Globus pallidus (tissue), 1 donor: ENCODE measurements around the gene CRYBG2.
"Not testable (repeated sequence)": the region's sequence is repeated elsewhere in the genome, so short reads cannot be mapped to it uniquely, and the experiment has no call there.

Experiments
- DNase-seq: peaks from one replicate; pipeline ENCODE4 v3.0.0-alpha.2; 2015; ENCODE audit warnings: low spot score

The CRYBG2 gene

DNA sequence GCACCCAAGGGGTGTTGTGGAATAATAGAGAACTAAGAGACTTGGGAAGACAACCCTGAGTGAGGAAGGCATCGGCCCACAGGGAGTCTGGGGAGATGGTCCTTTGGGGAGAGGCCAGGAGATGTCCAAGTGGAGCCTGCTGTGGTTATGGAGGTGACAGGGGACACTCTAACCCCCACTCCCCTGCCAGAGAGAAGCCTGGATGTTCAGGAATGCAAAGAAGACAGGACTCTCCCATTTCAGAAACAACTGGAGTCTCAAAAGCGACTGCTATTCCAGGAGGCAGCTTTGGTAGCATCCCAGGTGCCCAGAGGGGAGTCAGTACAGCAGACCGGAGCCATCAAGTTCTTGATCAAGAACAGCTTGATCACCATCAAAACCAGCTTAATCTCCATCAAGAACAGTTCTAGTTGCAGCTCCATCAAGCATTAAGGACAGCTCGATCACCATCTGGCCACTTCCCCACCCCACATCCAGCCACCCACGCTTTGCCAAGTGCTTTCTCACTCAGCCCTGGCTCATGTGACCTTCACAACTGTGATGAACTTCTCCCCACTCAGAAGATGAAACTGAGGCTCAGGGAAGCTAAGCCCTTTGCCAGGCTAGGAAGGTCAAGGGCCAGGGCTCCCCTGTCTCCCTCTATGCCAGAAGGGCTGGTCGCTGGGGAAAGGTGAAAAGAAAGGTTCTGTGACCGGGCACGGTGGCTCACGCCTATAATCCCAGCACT, 35.4 kb downstream of the CRYBG2 start:
- peak; percentile 24 for DNase-seq

DNA sequence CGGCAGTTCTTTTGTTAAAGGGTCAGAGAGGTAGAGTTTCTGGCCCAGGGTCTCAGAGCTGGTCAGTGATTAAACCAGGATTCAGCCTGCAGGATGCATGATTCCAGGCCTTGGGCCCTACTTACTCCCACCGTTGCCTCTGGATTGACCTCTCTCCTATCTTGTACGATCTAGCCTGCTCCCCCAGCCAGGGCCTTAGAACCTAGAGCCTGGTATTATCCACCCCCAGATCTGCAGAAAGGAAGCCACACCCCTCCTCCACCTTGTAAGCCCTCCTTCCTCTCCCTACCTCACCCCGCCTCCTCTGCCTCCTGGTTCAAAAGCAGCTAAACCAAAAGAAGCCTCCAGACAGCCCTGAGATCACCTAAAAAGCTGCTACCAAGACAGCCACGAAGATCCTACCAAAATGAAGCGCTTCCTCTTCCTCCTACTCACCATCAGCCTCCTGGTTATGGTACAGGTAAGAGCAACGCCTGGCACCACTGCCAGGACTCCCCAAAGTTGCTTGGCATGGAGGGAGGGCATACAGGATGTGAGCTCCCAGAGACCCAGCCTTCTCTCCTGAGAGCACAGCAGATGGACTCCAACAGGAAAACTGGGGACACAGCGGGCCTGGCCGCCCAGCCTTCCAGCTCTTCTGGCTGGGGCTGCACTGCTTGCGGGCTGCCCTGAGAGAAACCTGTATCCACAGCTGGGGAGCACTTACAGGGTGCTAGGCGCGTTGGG, 36.2 kb downstream of the CRYBG2 start, which contains the start of gene CD52:
TSS of gene CD52 (plus strand) at position 347 of the 726 bp plus-strand sequence. CDS start at position 407, 60 bp downstream.
- DNase-seq, result no peak

DNA sequence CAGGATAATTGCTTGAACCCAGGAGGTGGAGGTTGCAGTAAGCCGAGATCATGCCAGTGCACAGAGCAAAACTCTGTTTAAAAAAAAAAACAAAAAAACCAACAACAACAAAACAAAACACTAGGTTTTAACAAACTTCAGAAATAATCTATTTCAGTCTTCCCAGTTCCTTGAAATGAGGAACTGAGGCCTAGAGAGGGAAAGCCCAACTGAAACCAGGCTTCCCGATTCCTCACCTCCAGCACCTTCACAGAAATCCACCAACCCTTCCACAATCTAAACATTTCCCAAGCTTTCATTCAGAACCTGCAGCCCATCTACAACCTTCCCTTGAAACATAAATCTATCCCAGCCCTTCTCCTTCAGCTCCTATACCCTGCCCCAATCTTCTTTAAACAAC, 36.8 kb downstream of the CRYBG2 start:
- DNase-seq, result no peak

DNA sequence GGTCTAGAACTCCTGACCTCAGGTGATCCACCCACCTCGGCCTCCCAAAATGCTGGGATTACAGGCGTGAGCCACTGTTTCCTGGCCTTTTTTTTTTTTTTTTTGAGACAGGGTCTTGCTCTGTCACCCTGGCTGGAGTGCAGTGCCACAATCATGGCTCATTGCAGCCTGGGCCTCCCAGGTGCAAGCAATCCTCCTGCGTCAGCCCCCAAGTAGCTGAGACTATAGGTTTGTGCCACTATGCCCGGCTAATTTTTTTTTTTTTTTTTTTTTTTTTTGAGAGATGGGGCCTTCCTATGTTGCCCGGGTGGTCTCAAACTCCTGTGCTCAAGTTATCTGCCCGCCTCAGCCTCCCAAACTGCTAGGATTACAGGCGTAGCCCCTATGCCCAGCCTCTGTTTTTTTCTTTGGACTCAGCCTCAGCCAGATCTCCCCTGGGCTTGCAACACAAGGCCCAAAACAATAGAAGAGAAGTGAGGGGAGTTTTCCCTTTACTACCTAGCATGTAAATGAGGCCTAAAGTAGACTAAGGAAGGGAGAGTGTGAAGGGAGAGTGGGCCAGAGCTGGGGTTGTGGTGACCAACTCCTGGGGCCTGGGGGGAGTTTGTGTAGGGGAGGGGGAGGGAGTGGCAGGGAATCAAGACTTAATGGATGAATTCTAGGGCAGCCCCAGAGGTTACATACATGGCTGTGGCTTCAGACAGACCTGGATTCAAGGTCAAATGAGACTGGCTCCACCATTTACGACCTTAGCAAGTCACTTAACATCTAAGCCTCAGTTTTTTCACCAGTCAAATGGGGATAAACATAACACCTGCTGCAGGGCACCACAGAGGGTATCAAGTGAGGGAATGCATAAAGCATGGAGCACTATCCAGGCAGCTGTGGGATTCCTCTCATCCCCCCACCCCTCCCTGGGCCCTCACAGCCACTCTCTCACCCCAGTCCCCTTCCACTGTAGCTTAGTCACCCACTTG, 37.8 kb downstream of the CRYBG2 start:
- DNase-seq, result no peak

DNA sequence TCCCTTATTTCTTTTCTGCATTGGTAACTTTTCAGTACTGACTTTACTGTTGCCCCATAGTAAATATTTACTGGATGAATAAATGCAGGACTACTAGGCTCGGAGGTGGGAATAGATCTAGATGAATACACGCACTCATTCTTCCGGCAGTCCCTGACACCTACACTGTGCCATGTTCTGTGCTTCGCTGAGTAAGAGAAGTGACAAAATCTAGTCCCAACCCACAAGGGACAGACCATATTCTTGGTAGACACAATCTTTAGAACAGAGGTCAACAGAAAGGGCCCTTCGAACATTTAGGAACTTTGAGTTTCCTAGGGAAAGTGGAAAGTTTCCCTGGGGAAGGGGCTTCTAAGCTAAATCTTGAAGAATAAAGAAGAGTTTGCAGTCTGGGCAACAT, 39.4 kb downstream of the CRYBG2 start:
- DNase-seq, result no peak

DNA sequence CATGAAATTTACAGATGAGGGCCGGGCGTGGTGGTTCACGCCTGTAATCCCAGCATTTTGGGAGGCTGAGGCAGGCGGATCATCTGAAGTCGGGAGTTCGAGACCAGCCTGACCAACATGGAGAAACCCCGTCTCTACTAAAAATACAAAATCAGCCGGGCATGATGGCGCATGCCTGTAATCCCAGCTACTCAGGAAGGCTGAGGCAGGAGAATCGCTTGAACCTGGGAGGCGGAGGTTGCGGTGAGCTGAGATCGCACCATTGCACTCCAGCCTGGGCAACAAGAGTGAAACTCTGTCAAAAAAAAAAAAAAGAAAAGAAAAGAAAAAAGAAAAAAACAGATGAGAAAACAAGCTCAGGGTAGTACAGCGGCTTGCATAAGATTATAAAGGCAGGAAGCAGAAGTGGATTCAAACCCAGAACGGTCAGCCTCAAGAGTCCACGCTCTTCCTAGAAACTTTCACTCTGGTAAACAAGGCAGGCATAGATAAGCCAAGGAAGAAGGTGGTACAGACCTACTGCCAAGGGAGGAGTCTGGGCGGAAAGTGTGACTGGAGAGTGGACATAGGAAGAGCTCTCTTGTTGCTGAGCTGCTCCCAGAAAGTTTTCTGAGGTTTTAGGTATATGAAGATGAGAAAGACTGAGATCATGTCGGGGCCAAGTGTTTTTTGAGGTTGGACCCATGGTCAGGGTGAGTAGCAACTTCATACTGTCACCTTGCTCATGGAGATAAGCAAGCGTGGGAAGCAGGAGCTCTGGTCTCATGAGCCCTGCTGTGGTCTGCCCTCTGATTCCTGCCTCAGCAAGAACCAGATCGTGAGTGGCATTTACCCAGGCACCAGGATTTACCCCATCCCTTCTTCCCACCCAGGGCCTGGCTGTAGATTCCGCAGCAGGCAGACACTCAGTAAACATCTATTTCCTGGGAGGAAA, 45.7 kb downstream of the CRYBG2 start:
- DNase-seq, result not testable (repeated sequence)

DNA sequence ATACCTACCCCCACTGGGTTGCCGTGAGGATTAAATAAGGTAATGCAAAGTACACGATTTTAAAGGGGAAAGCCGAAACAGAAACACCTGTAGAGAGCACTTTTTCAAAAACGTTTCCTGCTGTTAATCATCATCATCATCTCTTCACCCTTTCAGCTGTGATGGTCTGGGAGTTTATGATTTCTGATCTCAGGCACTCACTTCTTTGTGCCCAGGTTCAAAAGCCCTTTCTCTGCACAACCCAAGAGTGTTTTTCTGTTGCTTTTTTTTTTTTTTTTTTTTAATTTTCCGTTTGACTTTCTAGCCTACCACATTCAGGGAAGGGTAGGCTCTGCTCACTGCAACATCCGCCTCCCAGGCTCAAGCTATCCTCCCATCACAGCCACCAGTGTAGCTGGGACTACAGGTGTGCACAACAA, 46.6 kb downstream of the CRYBG2 start:
- DNase-seq, result no peak

DNA sequence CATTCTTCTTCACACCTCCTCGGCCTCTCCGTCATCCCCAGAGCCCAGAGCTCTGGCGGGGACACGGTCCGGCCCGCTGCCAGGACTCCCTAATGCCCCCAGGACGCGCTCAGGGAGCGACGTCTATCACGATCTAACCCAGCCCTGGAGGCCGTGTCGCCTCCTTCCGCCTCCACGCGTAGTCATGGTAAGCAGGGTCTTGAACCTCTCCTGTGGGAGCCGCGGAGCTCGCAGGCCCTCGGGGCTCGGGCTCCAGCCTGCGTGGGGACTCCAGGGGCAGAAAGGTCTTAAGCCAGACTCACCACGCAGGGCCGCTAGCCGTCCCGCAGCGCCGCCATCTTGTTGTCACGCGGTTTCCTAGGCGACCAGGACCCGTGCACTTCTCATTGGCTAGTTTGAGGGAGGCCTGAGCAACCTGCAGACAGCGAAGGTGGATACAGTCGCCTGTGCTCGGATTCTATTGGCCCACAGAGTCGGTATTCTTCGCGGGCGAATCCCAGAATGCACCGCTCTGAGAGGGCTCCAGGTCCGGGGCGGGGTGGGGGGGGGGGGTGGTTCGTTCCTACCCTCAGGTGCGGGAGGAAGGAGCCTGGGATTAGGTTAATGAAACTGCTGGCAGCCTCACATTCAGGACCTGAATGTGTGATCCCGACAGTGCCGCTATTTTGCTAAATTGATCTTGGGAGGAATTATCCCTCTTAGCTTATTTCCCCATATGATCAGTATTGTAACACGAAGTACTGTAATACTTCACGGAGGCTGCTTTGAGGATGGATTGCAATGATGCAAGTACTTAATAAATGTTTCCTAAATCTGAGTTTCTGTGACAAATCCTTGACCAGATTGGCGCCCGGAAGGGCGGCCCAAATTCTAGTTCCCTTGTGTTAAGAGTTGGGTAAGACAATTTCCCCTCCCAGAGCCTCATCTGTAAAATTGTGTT, 47.4 kb downstream of the CRYBG2 start, which contains the start of gene UBXN11:
TSS of gene UBXN11 (minus strand) at position 347 of the 940 bp plus-strand sequence. CDS start 3,753 bp downstream, outside the sequence.
- DNase-seq, result peak; percentile 66

DNA sequence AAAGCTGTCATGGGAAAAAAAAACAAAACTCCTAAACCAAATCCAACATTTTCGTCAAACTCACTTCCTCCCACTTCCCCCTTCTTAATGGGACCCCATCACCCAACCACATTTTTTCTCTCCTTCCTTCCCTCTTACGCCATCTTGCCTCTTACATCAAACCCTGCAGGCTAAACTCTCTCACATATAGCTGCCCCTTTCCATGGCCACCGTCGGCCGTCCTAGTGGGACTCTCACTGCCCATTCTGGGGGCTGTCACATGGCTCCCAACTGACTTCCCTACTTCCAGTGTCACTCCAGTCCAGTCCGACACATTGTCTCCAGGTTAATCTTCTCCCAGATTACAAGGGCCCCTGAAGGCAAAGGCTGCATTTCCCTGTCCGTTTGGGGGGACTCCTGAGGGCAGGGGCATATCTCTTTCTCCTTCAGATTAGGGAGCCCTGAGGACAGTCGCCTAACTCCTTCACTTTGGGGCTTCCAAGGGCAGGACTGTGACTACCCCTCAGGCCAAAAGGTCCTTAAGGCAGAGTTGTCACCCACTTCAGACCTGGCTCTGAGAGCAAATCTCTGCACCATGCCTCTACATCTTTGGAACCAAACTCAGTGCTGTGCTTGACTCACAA, 48.2 kb downstream of the CRYBG2 start:
- no peak for DNase-seq

DNA sequence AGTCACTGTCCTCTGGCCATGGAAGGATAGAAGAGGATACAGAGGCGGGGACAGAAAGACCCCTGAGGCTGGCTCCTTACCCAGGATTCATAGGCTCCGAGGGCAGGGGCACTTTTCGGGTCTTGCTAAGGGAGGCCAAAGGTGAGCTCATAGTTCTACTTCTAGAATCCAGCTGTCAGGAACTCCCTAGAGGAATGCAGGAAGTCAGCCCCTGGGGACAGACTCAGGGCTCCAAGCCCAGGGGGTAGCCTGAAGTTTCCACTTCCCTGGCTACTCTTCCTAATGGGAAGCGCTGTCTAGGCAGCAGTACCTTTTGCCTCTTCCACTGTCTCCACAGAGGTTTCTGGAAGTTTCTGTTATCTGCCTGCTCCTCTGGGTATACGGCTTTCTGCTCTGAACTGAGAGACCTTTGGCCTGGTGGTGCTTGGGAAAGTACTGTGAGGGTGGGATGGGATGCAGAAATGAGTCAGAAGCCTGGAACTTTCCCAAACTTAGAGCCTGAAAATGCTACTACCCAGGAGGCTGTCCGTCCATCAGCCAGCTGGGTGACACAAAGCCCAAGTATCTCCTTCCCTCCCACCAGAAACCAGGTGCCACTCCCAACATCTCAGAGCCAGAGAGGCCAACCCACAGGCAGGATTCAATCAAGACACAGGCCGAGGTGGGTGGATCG, 51.1 kb downstream of the CRYBG2 start:
- DNase-seq, result no peak

DNA sequence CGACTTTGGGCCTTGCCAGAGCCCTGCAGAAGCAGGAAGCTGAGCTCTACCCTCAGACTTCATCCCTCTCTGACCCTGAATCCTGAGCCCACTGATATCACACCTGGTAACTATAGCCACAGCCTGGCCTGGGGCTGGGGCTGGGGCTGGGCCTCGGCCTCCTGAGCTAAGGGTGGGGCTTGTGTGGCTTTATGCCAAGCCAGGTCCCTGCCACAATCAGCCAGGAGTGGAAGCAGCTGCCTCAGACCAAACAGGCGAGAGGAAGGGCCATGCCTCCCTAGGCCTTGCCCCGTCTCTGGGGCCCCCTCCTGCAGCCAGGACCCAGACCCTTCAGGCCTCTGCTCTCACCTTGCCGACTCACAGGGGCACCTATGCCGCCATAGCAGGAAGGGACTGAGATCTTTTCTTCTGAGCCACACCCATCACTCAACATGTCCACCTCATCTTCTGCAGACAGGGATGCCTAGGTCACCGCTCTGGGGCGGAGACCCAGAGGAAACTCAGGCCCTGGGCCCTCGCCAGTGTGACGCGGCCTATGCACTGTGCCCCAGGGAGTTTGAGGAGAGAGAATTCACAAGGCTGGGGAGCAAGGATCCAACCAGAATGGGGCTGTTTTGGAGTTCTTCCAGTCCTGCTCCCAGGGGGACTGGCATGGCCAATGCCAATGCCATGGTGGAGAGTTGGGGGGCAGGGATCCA, 53.2 kb downstream of the CRYBG2 start:
- DNase-seq, result no peak

DNA sequence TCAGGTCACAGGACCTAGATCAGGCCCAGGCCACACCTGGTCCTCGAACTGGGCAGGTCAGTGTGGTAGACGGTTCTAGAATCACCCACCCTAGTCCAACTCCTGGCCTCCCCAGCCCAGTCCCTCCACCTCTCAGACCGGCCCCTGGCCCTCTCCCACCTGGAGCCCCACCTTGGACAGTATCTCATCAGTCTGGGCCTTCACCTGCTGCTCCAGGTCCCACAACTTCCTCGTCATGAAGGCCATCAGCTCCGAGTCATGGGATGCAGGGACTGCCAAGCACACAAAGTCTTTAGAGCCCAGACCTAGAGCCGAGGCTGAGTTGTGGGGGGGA, 56.2 kb downstream of the CRYBG2 start:
- no peak for DNase-seq

DNA sequence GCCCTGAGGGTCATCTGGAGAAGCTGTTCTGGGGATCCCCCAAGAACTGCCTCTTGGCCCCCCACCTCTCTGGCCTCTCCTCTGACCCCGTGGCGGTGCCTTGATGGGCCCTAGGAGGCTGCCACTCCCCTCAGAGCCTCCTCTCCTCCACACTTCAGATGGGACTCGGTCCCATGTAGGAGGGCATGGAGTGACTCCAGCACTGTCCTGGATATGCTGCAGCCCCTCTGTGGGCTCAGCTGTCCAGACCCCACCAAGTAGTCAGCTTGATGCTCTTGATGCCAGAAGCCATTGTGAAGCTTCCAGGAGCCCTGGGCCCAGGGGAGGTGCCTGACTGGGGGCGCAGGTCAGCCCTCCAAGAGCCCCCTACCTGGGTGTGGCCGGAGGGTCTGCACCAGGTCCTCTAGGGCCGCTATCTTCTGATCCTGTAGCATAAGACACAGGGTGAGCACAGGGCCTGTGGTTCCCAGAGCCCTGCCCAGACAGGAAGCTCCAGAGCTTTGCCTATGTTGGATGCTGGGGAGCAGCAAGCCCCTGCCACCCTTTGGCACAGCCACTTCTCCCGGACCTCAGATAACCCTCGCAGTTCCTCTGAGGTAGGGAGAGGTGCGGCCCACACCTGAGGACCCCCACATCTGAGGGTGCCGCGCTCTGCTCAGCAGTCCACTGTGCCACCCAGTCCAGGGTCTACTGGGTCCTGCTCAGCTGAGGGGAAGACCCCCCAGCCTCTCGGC, 56.7 kb downstream of the CRYBG2 start:
- no peak for DNase-seq

DNA sequence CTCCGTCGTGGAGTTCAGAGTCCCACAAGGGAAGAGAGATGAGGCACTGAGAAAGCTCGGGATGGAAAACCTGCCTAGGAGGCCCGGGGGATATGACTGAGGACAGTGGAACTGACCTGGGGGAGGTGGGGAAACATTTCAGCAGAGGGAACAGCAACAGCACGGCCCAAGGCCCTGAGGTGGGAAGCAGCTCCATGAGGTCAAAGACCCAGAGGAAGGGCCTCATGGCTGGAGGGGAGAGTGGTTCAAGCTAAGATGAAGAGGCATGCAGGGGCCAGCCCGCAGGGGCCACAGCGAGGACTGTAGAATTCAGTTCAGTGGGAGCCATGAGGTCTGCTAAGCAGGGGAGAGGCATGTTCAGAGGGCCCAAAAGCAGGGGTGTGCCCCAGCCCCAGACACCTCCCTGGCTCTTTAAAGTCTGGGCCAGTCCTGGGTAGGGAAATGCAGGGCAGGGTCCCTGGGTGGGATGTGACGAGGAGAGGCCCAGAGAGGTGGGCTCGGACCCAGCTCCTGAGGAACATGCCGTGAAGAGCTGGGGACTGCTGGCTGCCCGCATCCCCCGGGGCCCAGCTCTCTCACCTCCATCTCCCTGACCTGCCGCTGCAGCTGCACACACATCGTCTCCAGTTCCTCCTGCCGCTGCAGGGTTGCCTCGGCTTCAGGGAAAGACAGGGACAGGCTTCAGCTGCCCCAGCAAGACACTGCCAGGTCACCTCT, 57.4 kb downstream of the CRYBG2 start:
- no peak for DNase-seq

DNA sequence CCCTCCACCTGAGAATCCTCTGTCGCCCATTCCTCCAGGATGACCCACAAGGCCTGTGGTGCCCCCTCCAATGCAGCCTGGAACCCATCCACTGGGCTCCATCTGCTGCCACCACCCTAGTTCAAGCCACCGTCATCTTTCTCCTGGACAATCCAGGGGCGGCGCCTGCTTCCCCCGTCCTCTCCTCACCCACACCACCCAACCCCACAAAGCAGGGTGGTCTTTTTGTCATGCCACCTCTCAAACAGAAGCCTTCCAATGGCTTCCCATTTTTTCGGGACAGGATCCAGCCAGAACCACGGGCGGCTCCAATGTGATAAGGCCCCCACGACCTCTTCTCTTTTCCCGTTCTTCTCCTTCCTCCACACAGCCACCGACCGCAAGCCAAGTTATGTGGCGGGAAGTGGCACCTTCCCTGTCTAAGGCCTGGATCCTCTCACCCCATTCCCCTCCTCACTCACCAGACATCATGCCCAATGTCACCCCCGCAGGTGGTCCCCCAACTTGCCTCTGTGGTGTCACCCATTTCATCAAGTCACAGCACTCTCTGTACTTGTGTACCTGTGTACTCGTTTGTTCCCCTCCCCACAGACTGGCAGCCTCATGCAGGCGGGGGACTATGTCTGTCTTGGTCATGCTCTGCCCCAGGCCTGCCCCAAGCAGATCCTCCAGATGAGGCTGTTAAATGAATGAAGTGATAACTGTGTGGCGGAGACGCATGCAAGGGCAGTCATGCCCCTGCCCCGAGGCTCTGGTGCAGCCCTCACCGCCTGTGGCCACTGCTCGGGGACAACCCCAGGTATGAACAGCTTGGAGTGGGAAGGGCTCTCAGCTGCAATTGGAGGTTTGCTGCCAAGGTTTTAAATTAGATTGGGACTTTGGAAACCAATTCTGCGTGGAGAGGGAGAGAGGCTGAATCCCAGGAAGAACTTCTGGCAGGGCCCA, 58.5 kb downstream of the CRYBG2 start:
- DNase-seq, result no peak
